ENCODE measurements around the gene SETD1A. TPM values are rescaled to one million over a fixed set of nuclear protein-coding genes. Genes with fewer than 3 reads are reported as not detected.

SETD1A gene
- polyA plus RNA-seq, 2 of the 4 experiments (the other 2 are of a cell fraction), result 2.0 to 21.2 TPM

DNA sequence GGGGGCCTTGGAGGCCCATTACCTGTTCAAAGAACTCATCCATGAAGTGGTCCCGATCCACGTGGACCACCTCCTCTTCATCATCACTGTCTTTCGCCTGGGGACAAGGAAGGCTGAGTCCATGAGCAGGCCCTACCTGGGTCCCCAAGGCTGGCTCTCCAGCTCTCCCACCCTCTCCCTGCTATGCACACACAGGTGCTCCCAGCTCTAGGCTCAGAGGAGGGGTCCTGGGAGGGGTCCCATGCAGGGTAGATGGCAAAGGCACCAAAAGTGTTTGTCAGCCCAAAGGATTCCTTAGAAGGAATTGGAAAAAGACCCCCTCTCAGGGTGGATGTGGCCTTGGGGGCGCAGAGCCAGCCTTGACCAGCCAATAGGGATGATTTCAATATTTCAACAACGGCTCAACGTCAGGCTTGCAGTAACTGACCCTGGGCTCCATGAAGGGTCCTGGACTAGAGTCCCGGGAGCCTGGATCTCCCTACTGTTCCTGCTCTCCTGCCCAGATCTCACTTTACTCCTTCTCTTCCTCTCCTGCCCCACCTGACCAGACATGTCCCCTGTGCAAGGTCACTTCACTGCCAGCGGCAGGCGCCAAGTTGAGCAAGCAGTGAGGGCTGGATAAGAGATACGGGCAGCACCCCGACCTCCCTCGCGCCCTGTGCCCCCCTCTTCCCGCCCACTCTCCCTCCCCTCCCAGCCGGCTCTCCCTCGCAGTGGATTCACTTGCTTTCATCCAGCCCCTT lies 44.1 kb downstream of the SETD1A start (continued):
- TF ChIP-seq, protein P1, sequence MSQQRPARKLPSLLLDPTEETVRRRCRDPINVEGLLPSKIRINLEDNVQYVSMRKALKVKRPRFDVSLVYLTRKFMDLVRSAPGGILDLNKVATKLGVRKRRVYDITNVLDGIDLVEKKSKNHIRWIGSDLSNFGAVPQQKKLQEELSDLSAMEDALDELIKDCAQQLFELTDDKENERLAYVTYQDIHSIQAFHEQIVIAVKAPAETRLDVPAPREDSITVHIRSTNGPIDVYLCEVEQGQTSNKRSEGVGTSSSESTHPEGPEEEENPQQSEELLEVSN (IDR thresholded peaks at IDR 0.05; ENCODE audit: borderline replicate concordance, low read depth), result no peak

DNA sequence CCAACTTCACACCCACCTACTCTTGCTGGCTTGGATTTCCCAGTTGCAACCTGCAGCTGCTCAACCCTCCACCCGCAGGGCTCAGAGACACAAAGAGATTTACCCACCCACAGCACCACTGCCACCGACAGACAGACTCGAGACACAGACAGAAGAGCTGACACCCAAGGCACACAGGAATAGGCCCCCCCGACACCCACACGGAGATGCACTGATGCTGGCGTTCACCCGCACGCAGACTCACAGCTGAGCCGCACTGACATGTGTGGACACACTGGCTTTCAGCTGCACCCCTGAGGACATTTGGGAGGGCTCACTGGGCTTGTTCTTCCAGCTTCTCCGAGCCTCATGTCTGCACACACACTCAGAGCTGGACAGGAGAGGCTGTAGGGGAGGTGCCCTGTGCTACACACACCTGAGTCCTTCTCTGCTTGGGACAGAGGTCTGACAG lies 44.7 kb downstream of the SETD1A start:
- no peak for ATAC-seq
- no peak overlapping the region for H3K4me3 ChIP-seq
- TF ChIP-seq FOSL2 (IDR thresholded peaks at IDR 0.05) (no peak), FOSL2 (CRISPR knock-in tag; IDR thresholded peaks at IDR 0.05) (no peak), EHF (CRISPR knock-in tag; IDR thresholded peaks at IDR 0.05) (no peak), JUNB (IDR thresholded peaks at IDR 0.05) (no peak), CHD4 (IDR thresholded peaks at IDR 0.05; ENCODE audit: borderline replicate concordance) (no peak), HOXB5 (CRISPR knock-in tag; IDR thresholded peaks at IDR 0.05) (no peak), RFX5 (IDR thresholded peaks at IDR 0.05) (no peak), TFCP2L1 (CRISPR knock-in tag; IDR thresholded peaks at IDR 0.05) (no peak), MYC (IDR thresholded peaks at IDR 0.05; ENCODE audit: borderline replicate concordance, low read length) (no peak), MAFK (IDR thresholded peaks at IDR 0.05; ENCODE audit: partially characterized antibody) (no peak)
- TF ChIP-seq, protein P2, sequence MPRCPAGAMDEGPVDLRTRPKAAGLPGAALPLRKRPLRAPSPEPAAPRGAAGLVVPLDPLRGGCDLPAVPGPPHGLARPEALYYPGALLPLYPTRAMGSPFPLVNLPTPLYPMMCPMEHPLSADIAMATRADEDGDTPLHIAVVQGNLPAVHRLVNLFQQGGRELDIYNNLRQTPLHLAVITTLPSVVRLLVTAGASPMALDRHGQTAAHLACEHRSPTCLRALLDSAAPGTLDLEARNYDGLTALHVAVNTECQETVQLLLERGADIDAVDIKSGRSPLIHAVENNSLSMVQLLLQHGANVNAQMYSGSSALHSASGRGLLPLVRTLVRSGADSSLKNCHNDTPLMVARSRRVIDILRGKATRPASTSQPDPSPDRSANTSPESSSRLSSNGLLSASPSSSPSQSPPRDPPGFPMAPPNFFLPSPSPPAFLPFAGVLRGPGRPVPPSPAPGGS (IDR thresholded peaks at IDR 0.05), result no peak
- TF ChIP-seq, protein P3, sequence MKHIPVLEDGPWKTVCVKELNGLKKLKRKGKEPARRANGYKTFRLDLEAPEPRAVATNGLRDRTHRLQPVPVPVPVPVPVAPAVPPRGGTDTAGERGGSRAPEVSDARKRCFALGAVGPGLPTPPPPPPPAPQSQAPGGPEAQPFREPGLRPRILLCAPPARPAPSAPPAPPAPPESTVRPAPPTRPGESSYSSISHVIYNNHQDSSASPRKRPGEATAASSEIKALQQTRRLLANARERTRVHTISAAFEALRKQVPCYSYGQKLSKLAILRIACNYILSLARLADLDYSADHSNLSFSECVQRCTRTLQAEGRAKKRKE (CRISPR knock-in tag; IDR thresholded peaks at IDR 0.05; ENCODE audit: low read depth), result no peak
- ChIA-PET POLR2A (interaction anchor here (0.7 kb wide), 1 partner anchor 177 kb away, joined by 7 read pairs; the partner anchor contains the start of gene FUS), CTCF (interaction anchor here (0.9 to 3.7 kb wide), 4 partner anchors 13 to 117 kb away, joined by 3 to 15 read pairs (median 4); partner anchors contain the start of gene HSD3B7)
- H3K4me2 ChIP-seq, result no peak overlapping the region
- no peak for FAIRE-seq
- H3K4me1 ChIP-seq, result peaks cover 26% of the 10 kb centered on the region
- 92% methylated on average over 10 of the region's 10 CpGs for WGBS (ENCODE audit: missing lambda C conversion rate)
- no peaks in the 10 kb centered on the region for H3K9me3 ChIP-seq
- H3K27ac ChIP-seq, result peak overlapping the region in 1 of 2 experiments; percentile 24; a peak in 1 of 6 replicates
- no peak for DNase-seq (ENCODE audit: low read depth in 1 of 2, low spot score in 1 of 2)

DNA sequence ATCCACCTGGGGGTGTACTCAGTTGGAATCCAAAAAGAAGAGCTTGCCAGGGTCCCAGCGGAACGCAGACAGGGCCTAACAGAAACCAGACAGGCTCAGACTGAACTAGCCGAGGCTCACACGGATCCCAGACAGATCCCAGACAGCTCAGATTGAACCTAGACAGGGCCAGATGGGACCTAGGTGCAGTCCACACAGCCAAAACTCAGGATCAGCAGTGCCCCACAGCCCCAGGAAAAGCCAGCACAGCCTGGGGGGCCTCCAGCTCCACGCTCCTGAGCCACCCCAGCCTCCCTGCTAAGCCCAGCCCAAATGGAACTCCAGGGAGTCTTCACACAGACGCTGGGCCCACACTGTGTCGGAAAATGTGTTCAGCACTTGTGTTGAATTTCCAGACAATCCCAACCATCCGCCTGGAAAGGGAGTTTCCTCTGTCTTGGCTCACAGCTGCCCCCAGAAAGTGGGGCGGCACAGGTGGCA lies 45.3 kb downstream of the SETD1A start:
- POLR2A ChIA-PET, result no interaction called here
- H3K4me2 ChIP-seq, result no peak overlapping the region
- H3K27ac ChIP-seq, result peak overlapping the region in 1 of 2 experiments; percentile 41; a peak in 2 of 6 replicates
- TF ChIP-seq GATA3 (IDR thresholded peaks at IDR 0.05; ENCODE audit: borderline replicate concordance), result no peak
- no peak for TF ChIP-seq CBX8 (IDR thresholded peaks at IDR 0.05)
- no peak for TF ChIP-seq CEBPB (IDR thresholded peaks at IDR 0.05)
- no peak for TF ChIP-seq FOSL2 (IDR thresholded peaks at IDR 0.05)
- TF ChIP-seq FOSL2 (CRISPR knock-in tag; IDR thresholded peaks at IDR 0.05), result no peak
- TF ChIP-seq RCOR1 (IDR thresholded peaks at IDR 0.05; ENCODE audit: low read depth, low read length), result no peak
- no peak for TF ChIP-seq CHD4 (IDR thresholded peaks at IDR 0.05; ENCODE audit: borderline replicate concordance)
- no peak for TF ChIP-seq HOXA7 (CRISPR knock-in tag; IDR thresholded peaks at IDR 0.05)
- WGBS (ENCODE audit: missing lambda C conversion rate), result 93% methylated on average over 7 of the region's 9 CpGs
- FAIRE-seq (no peak), ATAC-seq (no peak), DNase-seq (ENCODE audit: low read depth in 1 of 2, low spot score in 1 of 2) (no peak)
- H3K4me3 ChIP-seq, result no peak overlapping the region
- peaks cover 21% of the 10 kb centered on the region for H3K4me1 ChIP-seq
- H3K9me3 ChIP-seq, result no peaks in the 10 kb centered on the region
- CTCF ChIA-PET, result interaction anchor here (0.9 to 3.7 kb wide), 5 partner anchors 13 to 116 kb away, joined by 3 to 15 read pairs (median 4); partner anchors contain the start of gene HSD3B7

All from A549 (cell line).